SK-N-SH (cell line): Measurements from ENCODE around the gene PRSS3. TPM values are rescaled to one million over a fixed set of nuclear protein-coding genes. Genes with fewer than 3 reads are reported as not detected.
"Not testable (repeated sequence)": the region's sequence is repeated elsewhere in the genome, so short reads cannot be mapped to it uniquely, and the experiment has no call there.

ENCODE experiments used
- CTCF ChIA-PET: fragments of 300-600, 350-600 bp; formaldehyde crosslinking; extraction: SDS; loops from one replicate; lab custom pipeline; 2021; lab: Yijun Ruan, JAX
- POLR2A ChIA-PET: fragments of 350-600 bp; sonication (Branson Sonifier 250); formaldehyde crosslinking; extraction: SDS; loops from one replicate; lab custom pipeline; 2020; ENCODE audit warnings: antibody characterized with exemption, inconsistent platforms; lab: Yijun Ruan, JAX
- DNase-seq: peaks from one replicate; pipeline ENCODE4 v3.0.0; 2012
- H2AFZ ChIP-seq: fragments of 200-600 bp; sonication (generic); 2 replicates; pipeline ENCODE4 v1.8.1; 2016; ENCODE audit warnings: antibody characterized with exemption, mild to moderate bottlenecking, low read depth
- H3F3A ChIP-seq: fragments of 200-600 bp; sonication (generic); replicated peaks from 2 replicates; pipeline ENCODE3; 2016; ENCODE audit warnings: antibody characterized with exemption, mild to moderate bottlenecking; ENCODE audit not compliant: insufficient read depth
- H3K27ac ChIP-seq, 2 experiments: fragments of 200-500 bp in 1 of 2; fragments of 200-600 bp in 1 of 2; sonication (Bioruptor generic) in 1 of 2; sonication (generic), shearing (Covaris generic) in 1 of 2; 2 replicates each; pipeline versions ENCODE4 v1.5.1 to v1.6.1; 2014 to 2016; ENCODE audit warnings: low read depth in 2 of 2, inconsistent platforms in 1 of 2, low read length in 1 of 2, mild to moderate bottlenecking in 1 of 2, mixed read lengths in 1 of 2
- H3K27me3 ChIP-seq: fragments of 200-600 bp; sonication (generic), shearing (Covaris generic); 2 replicates; pipeline ENCODE4 v1.6.1; 2016; ENCODE audit warnings: mixed run types; ENCODE audit not compliant: insufficient read depth
- H3K36me3 ChIP-seq, 2 experiments: fragments of 200-500 bp in 1 of 2; fragments of 200-600 bp in 1 of 2; sonication (Bioruptor generic) in 1 of 2; sonication (generic) in 1 of 2; replicated peaks in 1 of 2; 2 replicates each; pipeline versions ENCODE3 to v1.5.1; 2014 to 2016; ENCODE audit warnings: low read length in 1 of 2, mild to moderate bottlenecking in 1 of 2; ENCODE audit not compliant: insufficient read depth in 2 of 2, control insufficient read depth in 1 of 2
- H3K4me1 ChIP-seq, 2 experiments: fragments of 200-500 bp in 1 of 2; fragments of 200-600 bp in 1 of 2; sonication (Bioruptor generic) in 1 of 2; sonication (generic), shearing (Covaris generic) in 1 of 2; 2 replicates each; pipeline versions ENCODE4 v1.5.1 to v1.6.1; 2014 to 2016; ENCODE audit warnings: low read depth in 1 of 2, low read length in 1 of 2, mixed run types in 1 of 2; ENCODE audit not compliant: insufficient read depth in 2 of 2, control insufficient read depth in 1 of 2
- H3K4me2 ChIP-seq: fragments of 200-600 bp; sonication (generic), shearing (Covaris generic); 2 replicates; pipeline ENCODE4 v1.6.1; 2017; ENCODE audit warnings: mixed run types
- H3K4me3 ChIP-seq, 2 experiments: fragments of 200-500 bp in 1 of 2; fragments of 200-600 bp in 1 of 2; sonication (Bioruptor generic) in 1 of 2; sonication (generic), shearing (Covaris generic) in 1 of 2; 2 replicates each; pipeline versions ENCODE4 v1.5.1 to v1.8.1; 2014 to 2016; ENCODE audit warnings: low read depth in 2 of 2, inconsistent platforms in 1 of 2, low read length in 1 of 2, mild to moderate bottlenecking in 1 of 2, mixed read lengths in 1 of 2, moderate library complexity in 1 of 2
- H3K79me2 ChIP-seq: fragments of 200-600 bp; sonication (generic); 2 replicates; pipeline ENCODE4 v1.8.1; 2017; ENCODE audit warnings: mild to moderate bottlenecking; ENCODE audit not compliant: insufficient read depth
- H3K9ac ChIP-seq: fragments of 200-600 bp; sonication (generic); 2 replicates; pipeline ENCODE4 v1.6.1; 2017; ENCODE audit warnings: mixed run types
- H3K9me2 ChIP-seq: fragments of 200-600 bp; sonication (generic); 2 replicates; pipeline ENCODE4 v1.6.1; 2017; ENCODE audit warnings: mixed run types
- H3K9me3 ChIP-seq: fragments of 200-600 bp; sonication (generic); 2 replicates; pipeline ENCODE4 v1.6.1; 2017; ENCODE audit warnings: mixed run types, mild to moderate bottlenecking, moderate library complexity
- H4K20me1 ChIP-seq: fragments of 200-600 bp; sonication (generic); 2 replicates; pipeline ENCODE4 v1.6.1; 2017; ENCODE audit warnings: mild to moderate bottlenecking, mixed run types; ENCODE audit not compliant: insufficient read depth
- CHD2 ChIP-seq: fragments of 150-350 bp; IDR thresholded peaks from 2 replicates; pipeline ENCODE4 v1.6.1; 2018; ENCODE audit warnings: low read length; ENCODE audit not compliant: partially characterized antibody
- ELF1 ChIP-seq: IDR thresholded peaks from 2 replicates; pipeline ENCODE4 v1.4.0; 2012
- MEF2A ChIP-seq: IDR thresholded peaks from 2 replicates; pipeline ENCODE4 v1.4.0; 2012; ENCODE audit warnings: low read depth, borderline replicate concordance
- MXI1 ChIP-seq: IDR thresholded peaks from 2 replicates; pipeline ENCODE4 v1.6.1; 2012; ENCODE audit warnings: mild to moderate bottlenecking, low read depth, low read length, improper control_type of control experiment
- NFIC ChIP-seq: IDR thresholded peaks from 2 replicates; pipeline ENCODE4 v1.4.0; 2012; ENCODE audit warnings: borderline replicate concordance
- NRF1 ChIP-seq: IDR thresholded peaks from 2 replicates; pipeline ENCODE4 v1.6.1; 2012; ENCODE audit warnings: low read depth, mild to moderate bottlenecking, low read length
- PBX3 ChIP-seq: IDR thresholded peaks from 2 replicates; pipeline ENCODE4; 2012
- RCOR1 ChIP-seq: fragments of 150-350 bp; IDR thresholded peaks from 2 replicates; pipeline ENCODE4 v1.6.1; 2017; ENCODE audit warnings: antibody characterized with exemption, low read length
- RXRA ChIP-seq: IDR thresholded peaks from 2 replicates; pipeline ENCODE4 v1.4.0; 2012; ENCODE audit warnings: low read depth, mild to moderate bottlenecking, borderline replicate concordance
- SIN3A ChIP-seq: IDR thresholded peaks from 2 replicates; pipeline ENCODE4 v1.6.1; 2012; ENCODE audit warnings: low read depth, mild to moderate bottlenecking, low read length, moderate library complexity, borderline replicate concordance
- SMC3 ChIP-seq: IDR thresholded peaks from 2 replicates; pipeline ENCODE4 v1.6.1; 2012; ENCODE audit warnings: low read depth, low read length, improper control_type of control experiment
- TCF12 ChIP-seq: IDR thresholded peaks from 2 replicates; pipeline ENCODE4 v1.4.0; 2012
- WGBS: methylation state at CpG from one replicate; pipeline ENCODE4 v1.1.6; 2017; ENCODE audit warnings: low lambda C conversion rate; 5-methylcytosine and 5-hydroxymethylcytosine counted together
- polyA plus RNA-seq, 3 experiments: library from polyadenylated mRNA; depleted of rRNA; stranded (reverse); fragments of >200 nt; gene quantifications; 2 replicates each; pipeline ENCODE4 v1.2.3, GENCODE V29; 2012
- TF ChIP-seq, protein P1 (sequence below): fragments of 200-600 bp; sonication (generic); IDR thresholded peaks from 2 replicates; pipeline ENCODE4 v1.6.1; 2017; ENCODE audit warnings: antibody characterized with exemption, mild to moderate bottlenecking, moderate library complexity

Gene PRSS3
- polyA plus RNA-seq, 1 of the 3 experiments (the other 2 are of a cell fraction): 4.7 TPM

- H3K27me3 ChIP-seq, H2AFZ ChIP-seq, H3K27ac ChIP-seq, H3K79me2 ChIP-seq, DNase-seq, H3K4me1 ChIP-seq, POLR2A ChIA-PET, H3K9ac ChIP-seq, H3K9me2 ChIP-seq, H3K4me3 ChIP-seq, H3K9me3 ChIP-seq, H4K20me1 ChIP-seq, H3K36me3 ChIP-seq, H3K4me2 ChIP-seq: not testable (repeated sequence)
- 45% methylated on average over 5 of the region's 5 CpGs for WGBS
- CTCF ChIA-PET: interaction anchor here (1.2 kb wide), 1 partner anchor 37 kb away, joined by 4 read pairs; no protein-coding TSS in a partner anchor
- H3F3A ChIP-seq: peaks cover 12% of the 10 kb centered on the region
Observed at GRCh38 chr9:33774074-33774659, 21.2 kb upstream of the PRSS3 start.

DNA sequence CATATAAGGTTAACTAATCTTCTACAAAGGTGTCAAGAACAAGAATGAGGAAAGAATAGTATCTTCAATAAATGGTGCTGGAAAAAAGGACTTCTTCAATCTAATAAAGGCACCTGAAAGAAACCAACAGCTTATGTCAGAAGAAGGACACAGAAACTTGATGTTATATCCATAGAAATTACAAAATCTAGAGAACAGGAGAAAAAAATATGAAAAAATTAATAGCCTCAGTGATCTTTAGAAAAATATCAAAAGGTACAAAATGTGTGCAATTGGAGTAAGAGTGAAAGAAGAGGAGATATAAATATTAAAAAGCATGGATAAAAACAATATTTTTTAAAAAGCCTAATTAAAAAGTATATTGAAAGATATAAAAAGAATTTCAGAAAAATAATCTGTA, 18.8 kb upstream of the PRSS3 start:
- CTCF ChIA-PET: interaction anchor here (0.8 to 5.0 kb wide), 2 partner anchors 8 to 38 kb away, joined by 3 to 54 read pairs; no protein-coding TSS in a partner anchor
- H3K9me2 ChIP-seq: no peaks in the 10 kb centered on the region

More for the DNA sequence above, 18.8 kb upstream of the PRSS3 start:
- Histone ChIP-seq H3K4me1 (peaks cover 3 to 4% of the 10 kb centered on the region in 2 experiments; a peak in 2 of 4 replicates), H4K20me1 (no peaks in the 10 kb centered on the region), H3K9ac (no peak overlapping the region), H3K4me2 (no peak overlapping the region), H3K36me3 (no peaks in the 10 kb centered on the region), H3K27me3 (no peaks in the 10 kb centered on the region)
- POLR2A ChIA-PET: no interaction called here
- TF ChIP-seq NFIC (no peak), RCOR1 (no peak), RXRA (no peak), ELF1 (no peak), CHD2 (no peak), MEF2A (no peak), MXI1 (no peak), TCF12 (no peak), PBX3 (no peak), SIN3A (no peak), NRF1 (no peak), SMC3 (no peak)
- TF ChIP-seq, protein P1, sequence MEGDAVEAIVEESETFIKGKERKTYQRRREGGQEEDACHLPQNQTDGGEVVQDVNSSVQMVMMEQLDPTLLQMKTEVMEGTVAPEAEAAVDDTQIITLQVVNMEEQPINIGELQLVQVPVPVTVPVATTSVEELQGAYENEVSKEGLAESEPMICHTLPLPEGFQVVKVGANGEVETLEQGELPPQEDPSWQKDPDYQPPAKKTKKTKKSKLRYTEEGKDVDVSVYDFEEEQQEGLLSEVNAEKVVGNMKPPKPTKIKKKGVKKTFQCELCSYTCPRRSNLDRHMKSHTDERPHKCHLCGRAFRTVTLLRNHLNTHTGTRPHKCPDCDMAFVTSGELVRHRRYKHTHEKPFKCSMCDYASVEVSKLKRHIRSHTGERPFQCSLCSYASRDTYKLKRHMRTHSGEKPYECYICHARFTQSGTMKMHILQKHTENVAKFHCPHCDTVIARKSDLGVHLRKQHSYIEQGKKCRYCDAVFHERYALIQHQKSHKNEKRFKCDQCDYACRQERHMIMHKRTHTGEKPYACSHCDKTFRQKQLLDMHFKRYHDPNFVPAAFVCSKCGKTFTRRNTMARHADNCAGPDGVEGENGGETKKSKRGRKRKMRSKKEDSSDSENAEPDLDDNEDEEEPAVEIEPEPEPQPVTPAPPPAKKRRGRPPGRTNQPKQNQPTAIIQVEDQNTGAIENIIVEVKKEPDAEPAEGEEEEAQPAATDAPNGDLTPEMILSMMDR: no peak
- TF ChIP-seq, all 33 proteins: peak for 0
- Histone ChIP-seq H3K27ac (no peak overlapping the region), H3F3A (peaks cover 20% of the 10 kb centered on the region), H3K79me2 (no peaks in the 10 kb centered on the region), H2AFZ (no peak overlapping the region), H3K9me3 (peaks cover 4% of the 10 kb centered on the region; the same call in 1 of the 2 replicates), H3K4me3 (no peak overlapping the region)
- no peak for DNase-seq
